Gastrocnemius medialis (tissue), 4 donors: Measurements from ENCODE around the gene GPRC5D. TPM values are rescaled to one million over a fixed set of nuclear protein-coding genes. Genes with fewer than 3 reads are reported as not detected.

Source experiments
- ATAC-seq, 2 donors: fragments of 150-250 bp; one replicate each; pipeline ENCODE4 v1.9.1; 2016
- DNase-seq, 2 donors: peaks; one replicate each; pipeline ENCODE4 v3.0.0-alpha.2; 2019
- H3K27ac ChIP-seq, 4 donors: fragments of 200-600 bp; sonication (generic); 1 replicate in 1 of 4; 2 replicates in 3 of 4; pipeline ENCODE4 v1.5.1; 2016 to 2018; ENCODE audit warnings: mild to moderate bottlenecking in 2 of 4, moderate library complexity in 1 of 4
- H3K27me3 ChIP-seq, 3 donors: fragments of 200-600 bp; sonication (generic) in 2 of 3; 1 replicate in 1 of 3; 2 replicates in 2 of 3; pipeline versions ENCODE4 v1.5.1 to v1.6.0; 2016 to 2019; ENCODE audit warnings: mild to moderate bottlenecking in 1 of 3, moderate library complexity in 1 of 3
- H3K36me3 ChIP-seq, 2 donors: fragments of 200-600 bp; sonication (generic) in 1 of 2; one replicate each; pipeline ENCODE4 v1.5.1; 2017 to 2018
- H3K4me1 ChIP-seq, 2 donors: fragments of 200-600 bp; sonication (generic) in 1 of 2; one replicate each; pipeline ENCODE4 v1.5.1; 2016 to 2017; ENCODE audit warnings: mild to moderate bottlenecking in 2 of 2
- H3K4me3 ChIP-seq, 4 donors: fragments of 200-600 bp; sonication (generic) in 3 of 4; 1 replicate in 1 of 4; 2 replicates in 3 of 4; pipeline ENCODE4 v1.5.1; 2016 to 2019; ENCODE audit warnings: mild to moderate bottlenecking in 2 of 4
- H3K9me3 ChIP-seq, 3 donors: fragments of 200-600 bp; sonication (generic) in 2 of 3; 1 replicate in 1 of 3; 2 replicates in 2 of 3; pipeline ENCODE4 v1.5.1; 2016 to 2019
- CTCF ChIP-seq, 5 experiments: fragments of 450-650 bp in 3 of 5; fragments of 200-600 bp in 2 of 5; sonication (generic) in 2 of 5; IDR thresholded peaks in 4 of 5; conservative IDR thresholded peaks in 1 of 5; 1 replicate in 4 of 5; 2 replicates in 1 of 5; pipeline ENCODE4 v1.5.1; 2016 to 2019; ENCODE audit warnings: antibody characterized with exemption in 5 of 5, mild to moderate bottlenecking in 3 of 5, moderate library complexity in 3 of 5
- POLR2A ChIP-seq, 2 donors: fragments of 450-650 bp; IDR thresholded peaks; one replicate each; pipeline ENCODE4 v1.6.1; 2017; ENCODE audit warnings: antibody characterized with exemption in 2 of 2, mild to moderate bottlenecking in 2 of 2, moderate library complexity in 2 of 2
- in situ Hi-C, 4 donors: fragments of 200-750 bp; cut with MboI; loops; one replicate each; pipeline versions ENCODE4 v1.15.0 to v1.8.0; 2017; ENCODE audit warnings: low sequenced_read_pairs in 4 of 4
- intact Hi-C: fragments of 100-400 bp; cut with DNase I; formaldehyde crosslinking; loops from one replicate; pipeline ENCODE4 v1.15.1; 2023; ENCODE audit warnings: low total_unique reads
- total RNA-seq, 4 donors: library from RNA; depleted of rRNA; stranded (reverse); fragments of >200 nt; gene quantifications; one replicate each; pipeline versions ENCODE4 v1.1.0 to v1.2.3, GENCODE V29; 2016

The GPRC5D gene
- total RNA-seq, 4 donors from 2014 or later, result not detected

- TF ChIP-seq CTCF (IDR thresholded peaks at IDR 0.05 in 4 of 5, conservative IDR thresholded peaks at IDR 0.05 in 1 of 5), result no peak
- no peak for TF ChIP-seq POLR2A (IDR thresholded peaks at IDR 0.05)
- no peaks in the 10 kb centered on the region for H3K9me3 ChIP-seq
- H3K27ac ChIP-seq, result peak overlapping the region in 1 of 4 donors; percentile 56
- ATAC-seq (no peak), DNase-seq (no peak)
- in situ Hi-C loops, result loop anchor here in 2 of 4 donors (25.0 kb wide), 2 partner anchors 187 to 1262 kb away; no protein-coding TSS in a partner anchor
- no peaks in the 10 kb centered on the region for H3K27me3 ChIP-seq
- H3K4me1 ChIP-seq, result no peaks in the 10 kb centered on the region
- H3K36me3 ChIP-seq, result no peaks in the 10 kb centered on the region
- no peak overlapping the region for H3K4me3 ChIP-seq
- intact Hi-C loops, result no loop called here
Measured at GRCh38 chr12:12900786-12901157, 51.2 kb downstream of the GPRC5D start.

- H3K4me1 ChIP-seq, result no peaks in the 10 kb centered on the region
- H3K9me3 ChIP-seq, result no peaks in the 10 kb centered on the region
- H3K36me3 ChIP-seq, result no peaks in the 10 kb centered on the region
- TF ChIP-seq POLR2A (IDR thresholded peaks at IDR 0.05) (no peak), CTCF (IDR thresholded peaks at IDR 0.05 in 4 of 5, conservative IDR thresholded peaks at IDR 0.05 in 1 of 5) (no peak)
- peak; percentile 6 to 30 for DNase-seq
- no peaks in the 10 kb centered on the region for H3K27me3 ChIP-seq
- peak; percentile 34 to 41 for ATAC-seq
- in situ Hi-C loops (loop anchor here in 2 of 4 donors (25.0 kb wide), 2 partner anchors 188 to 1263 kb away; no protein-coding TSS in a partner anchor), intact Hi-C loops (no loop called here)
- no peak overlapping the region for H3K27ac ChIP-seq
- no peak overlapping the region for H3K4me3 ChIP-seq
Measured at GRCh38 chr12:12899530-12900380, 52.2 kb downstream of the GPRC5D start.

GRCh38 chr12:12898911-12899511 lies 53.0 kb downstream of the GPRC5D start:
- TF ChIP-seq CTCF (IDR thresholded peaks at IDR 0.05 in 4 of 5, conservative IDR thresholded peaks at IDR 0.05 in 1 of 5) (no peak), POLR2A (IDR thresholded peaks at IDR 0.05) (no peak)
- H3K27me3 ChIP-seq, result no peaks in the 10 kb centered on the region
- DNase-seq, result no peak
- H3K4me3 ChIP-seq, result no peak overlapping the region
- no peak overlapping the region for H3K27ac ChIP-seq
- ATAC-seq, result no peak
- H3K36me3 ChIP-seq, result no peaks in the 10 kb centered on the region
- in situ Hi-C loops (no loop called here), intact Hi-C loops (no loop called here)
- no peaks in the 10 kb centered on the region for H3K4me1 ChIP-seq
- H3K9me3 ChIP-seq, result no peaks in the 10 kb centered on the region

- no peak for ATAC-seq
- Histone ChIP-seq H3K4me3 (no peak overlapping the region), H3K9me3 (no peaks in the 10 kb centered on the region), H3K27me3 (peaks cover 0 to 2% (median 0%) of the 10 kb centered on the region in 3 donors), H3K27ac (no peak overlapping the region), H3K4me1 (no peaks in the 10 kb centered on the region), H3K36me3 (no peaks in the 10 kb centered on the region)
- TF ChIP-seq POLR2A (IDR thresholded peaks at IDR 0.05) (no peak), CTCF (IDR thresholded peaks at IDR 0.05 in 4 of 5, conservative IDR thresholded peaks at IDR 0.05 in 1 of 5) (no peak)
- DNase-seq, result no peak
- in situ Hi-C loops, result no loop called here
- intact Hi-C loops, result no loop called here
Measured at GRCh38 chr12:12898136-12898717, 53.7 kb downstream of the GPRC5D start.
